Adrenal gland (tissue), 12 donors: Measurements from ENCODE around the gene RUBCN. TPM values are rescaled to one million over a fixed set of nuclear protein-coding genes. Genes with fewer than 3 reads are reported as not detected.
A peak's percentile ranks its signal among the peaks of the same experiment; 100 is the strongest.

ENCODE experiments used
- DNase-seq, 7 donors: peaks; one replicate each; pipeline ENCODE4 v3.0.0-alpha.2; 2019 to 2020
- H3K27ac ChIP-seq, 5 donors: fragments of 200-600 bp; sonication (generic) in 4 of 5; 1 replicate in 3 of 5; 2 replicates in 2 of 5; pipeline versions ENCODE4 v1.5.1 to v1.8.0; 2016 to 2020; ENCODE audit warnings: mild to moderate bottlenecking in 1 of 5
- H3K27me3 ChIP-seq: fragments of 200-600 bp; 2 replicates; pipeline ENCODE4 v1.8.0; 2021
- H3K36me3 ChIP-seq, 2 donors: fragments of 200-600 bp; replicated peaks in 1 of 2; 1 replicate in 1 of 2; 2 replicates in 1 of 2; pipeline versions ENCODE4 v1.5.1 to v1.8.0; 2018 to 2022
- H3K4me1 ChIP-seq, 2 donors: fragments of 200-600 bp; replicated peaks in 1 of 2; 1 replicate in 1 of 2; 2 replicates in 1 of 2; pipeline versions ENCODE4 v1.5.1 to v1.8.0; 2018 to 2021
- H3K4me3 ChIP-seq, 4 donors: fragments of 200-600 bp; sonication (generic) in 3 of 4; one replicate each; pipeline ENCODE4 v1.5.1; 2016 to 2018
- H3K9me3 ChIP-seq, 3 donors: fragments of 200-600 bp; sonication (generic) in 1 of 3; replicated peaks in 1 of 3; 1 replicate in 2 of 3; 2 replicates in 1 of 3; pipeline versions ENCODE4 v1.5.1 to v1.8.0; 2016 to 2021
- CTCF ChIP-seq, 6 experiments: fragments of 450-650 bp in 4 of 6; fragments of 200-600 bp in 2 of 6; sonication (generic) in 1 of 6; IDR thresholded peaks; 1 replicate in 5 of 6; 2 replicates in 1 of 6; pipeline versions ENCODE4 v1.5.1 to v1.8.0; 2016 to 2021; ENCODE audit warnings: antibody characterized with exemption in 6 of 6, mild to moderate bottlenecking in 2 of 6, moderate library complexity in 1 of 6
- POLR2A ChIP-seq, 2 donors: fragments of 450-650 bp; IDR thresholded peaks; one replicate each; pipeline ENCODE4 v1.6.1; 2017; ENCODE audit warnings: antibody characterized with exemption in 2 of 2, mild to moderate bottlenecking in 2 of 2, moderate library complexity in 1 of 2
- WGBS, 4 donors: extraction: QIAGEN DNeasy Blood & Tissue Kit in 2 of 4; methylation state at CpG; one replicate each; pipeline versions ENCODE4 v1.1.5 to v1.1.7; 2013 to 2017; 5-methylcytosine and 5-hydroxymethylcytosine counted together
- intact Hi-C, 2 donors: fragments of 100-400 bp; cut with DNase I; formaldehyde crosslinking; loops; one replicate each; pipeline versions ENCODE4 v1.14.1 to v1.15.0; 2022 to 2023
- polyA plus RNA-seq, 3 donors: library from polyadenylated mRNA; stranded (reverse); fragments of 200-250 nt in 2 of 3; fragments of 350-450 nt in 1 of 3; fragmentation: Illumina TruSeq in 1 of 3; extraction: RNeasy Lipid Tissue Mini Kit (QIAGEN cat#74804) in 1 of 3; gene quantifications; one replicate each; pipeline ENCODE4 v1.2.3, GENCODE V29; 2013 to 2014
- total RNA-seq, 9 donors: library from RNA; depleted of rRNA in 4 of 9; stranded (reverse); fragments of >200 nt in 4 of 9; fragments of 120-200 nt in 1 of 9; fragmentation: NEBNext Ultra II Directional in 1 of 9; extraction: Animal tissue kit (Norgen Biotek cat#: 25700) in 1 of 9; gene quantifications; one replicate each; pipeline versions ENCODE4 v1.1.0 to v1.2.4, GENCODE V29; 2013 to 2023
- donor health status: healthy with polysubstance abuse.
- donor health status: Bipolar disorder and iron deficiency.
- donor health status: DM: yes; HTN: yes; CAD: no.
- donor health status: DM: no; HTN: no; CAD: no.
- donor health status: DM: no; HTN: no; CAD: no.
- donor health status: DM: yes; HTN: yes; CAD: no.

The RUBCN gene
- total and polyA plus RNA-seq, 12 donors: 7.7 to 43.8 (median 21.3) TPM

- DNase-seq: no peak
- no peaks in the 10 kb centered on the region for H3K27me3 ChIP-seq
- peaks cover 6 to 34% of the 10 kb centered on the region in 2 donors for H3K4me1 ChIP-seq
- no peaks in the 10 kb centered on the region for H3K9me3 ChIP-seq
- no peak for TF ChIP-seq POLR2A (IDR thresholded peaks at IDR 0.05)
- TF ChIP-seq CTCF (IDR thresholded peaks at IDR 0.05): peak in 3 of 6 experiments; percentile 15 to 23 (median 20)
- intact Hi-C loops: no loop called here
- H3K4me3 ChIP-seq: no peak overlapping the region
- WGBS, 4 donors: 91 to 95% (median 93%) methylated on average over 3 of the region's 3 CpGs
- no peak overlapping the region for H3K27ac ChIP-seq
- peaks cover 0 to 8% of the 10 kb centered on the region in 2 donors for H3K36me3 ChIP-seq
These were observed 16.6 kb upstream of the RUBCN start for GRCh38 chr3:197753263-197753662.

- intact Hi-C loops: no loop called here
- TF ChIP-seq POLR2A (IDR thresholded peaks at IDR 0.05): no peak
- no peak for TF ChIP-seq CTCF (IDR thresholded peaks at IDR 0.05)
- Histone ChIP-seq H3K36me3 (no peaks in the 10 kb centered on the region), H3K27ac (peak overlapping the region in 2 of 5 donors; percentile 97), H3K4me3 (no peak overlapping the region), H3K9me3 (no peaks in the 10 kb centered on the region), H3K4me1 (peaks cover 6 to 34% of the 10 kb centered on the region in 2 donors), H3K27me3 (no peaks in the 10 kb centered on the region)
- DNase-seq: no peak
- WGBS, 4 donors: 67 to 84% (median 77%) methylated on average over 4 to 5 of the region's 5 CpGs
These were observed 15.4 kb upstream of the RUBCN start for GRCh38 chr3:197752107-197752506.

- Histone ChIP-seq H3K36me3 (no peaks in the 10 kb centered on the region), H3K27ac (peak overlapping the region; percentile 84 to 97 (median 96)), H3K4me1 (peaks cover 6 to 24% of the 10 kb centered on the region in 2 donors), H3K9me3 (no peaks in the 10 kb centered on the region), H3K4me3 (peak overlapping the region in 3 of 4 donors; percentile 59 to 83 (median 78)), H3K27me3 (no peaks in the 10 kb centered on the region)
- 0 to 10% (median 3%) methylated on average over 21 to 36 of the region's 36 CpGs for WGBS, 4 donors
- peak; percentile 50 to 78 (median 57) for DNase-seq
- TF ChIP-seq POLR2A (IDR thresholded peaks at IDR 0.05) (peak in 1 of 2 donors; percentile 44), CTCF (IDR thresholded peaks at IDR 0.05) (peak in 1 of 6 experiments; percentile 2)
- intact Hi-C loops: no loop called here
These were observed 14.4 kb upstream of the RUBCN start for GRCh38 chr3:197750858-197751737.

GRCh38 chr3:197750396-197750831 is 13.7 kb upstream of the RUBCN start:
- 0 to 1% (median 0%) methylated on average over 9 to 43 of the region's 43 CpGs for WGBS, 4 donors

More at GRCh38 chr3:197750396-197750831, 13.7 kb upstream of the RUBCN start:
- peak; percentile 23 to 67 for TF ChIP-seq POLR2A (IDR thresholded peaks at IDR 0.05)
- TF ChIP-seq CTCF (IDR thresholded peaks at IDR 0.05): peak in 3 of 6 experiments; percentile 26 to 33 (median 33)
- Histone ChIP-seq H3K36me3 (no peaks in the 10 kb centered on the region), H3K9me3 (no peaks in the 10 kb centered on the region), H3K4me3 (peak overlapping the region; percentile 59 to 83 (median 72)), H3K27ac (peak overlapping the region; percentile 84 to 97 (median 96)), H3K4me1 (peaks cover 6 to 23% of the 10 kb centered on the region in 2 donors), H3K27me3 (no peaks in the 10 kb centered on the region)
- intact Hi-C loops: no loop called here
- DNase-seq: peak; percentile 62 to 83 (median 69)
